ENCODE results near the gene HOXD10.

DNA sequence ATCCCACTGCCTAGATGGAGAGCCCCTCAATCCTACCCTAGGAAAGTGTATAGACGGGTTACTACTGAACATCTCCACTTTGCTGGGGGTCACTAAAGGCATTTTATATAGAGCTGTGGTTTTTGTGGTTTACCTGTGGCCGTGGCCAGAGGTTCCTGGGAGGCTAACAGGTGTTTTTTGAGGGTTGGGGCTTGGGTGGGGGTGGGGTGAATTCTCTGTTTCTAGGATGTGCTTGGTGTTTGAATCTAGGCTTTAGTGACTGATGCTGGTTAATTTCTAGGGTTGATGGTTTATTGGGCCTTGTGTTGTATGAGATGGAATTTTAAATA is 20.6 kb downstream of the HOXD10 start:
- no peak for TF ChIP-seq NFIC (IDR thresholded peaks at IDR 0.05)
- TF ChIP-seq EP300 (IDR thresholded peaks at IDR 0.05; ENCODE audit: borderline replicate concordance) = no peak
- TF ChIP-seq, protein P1, sequence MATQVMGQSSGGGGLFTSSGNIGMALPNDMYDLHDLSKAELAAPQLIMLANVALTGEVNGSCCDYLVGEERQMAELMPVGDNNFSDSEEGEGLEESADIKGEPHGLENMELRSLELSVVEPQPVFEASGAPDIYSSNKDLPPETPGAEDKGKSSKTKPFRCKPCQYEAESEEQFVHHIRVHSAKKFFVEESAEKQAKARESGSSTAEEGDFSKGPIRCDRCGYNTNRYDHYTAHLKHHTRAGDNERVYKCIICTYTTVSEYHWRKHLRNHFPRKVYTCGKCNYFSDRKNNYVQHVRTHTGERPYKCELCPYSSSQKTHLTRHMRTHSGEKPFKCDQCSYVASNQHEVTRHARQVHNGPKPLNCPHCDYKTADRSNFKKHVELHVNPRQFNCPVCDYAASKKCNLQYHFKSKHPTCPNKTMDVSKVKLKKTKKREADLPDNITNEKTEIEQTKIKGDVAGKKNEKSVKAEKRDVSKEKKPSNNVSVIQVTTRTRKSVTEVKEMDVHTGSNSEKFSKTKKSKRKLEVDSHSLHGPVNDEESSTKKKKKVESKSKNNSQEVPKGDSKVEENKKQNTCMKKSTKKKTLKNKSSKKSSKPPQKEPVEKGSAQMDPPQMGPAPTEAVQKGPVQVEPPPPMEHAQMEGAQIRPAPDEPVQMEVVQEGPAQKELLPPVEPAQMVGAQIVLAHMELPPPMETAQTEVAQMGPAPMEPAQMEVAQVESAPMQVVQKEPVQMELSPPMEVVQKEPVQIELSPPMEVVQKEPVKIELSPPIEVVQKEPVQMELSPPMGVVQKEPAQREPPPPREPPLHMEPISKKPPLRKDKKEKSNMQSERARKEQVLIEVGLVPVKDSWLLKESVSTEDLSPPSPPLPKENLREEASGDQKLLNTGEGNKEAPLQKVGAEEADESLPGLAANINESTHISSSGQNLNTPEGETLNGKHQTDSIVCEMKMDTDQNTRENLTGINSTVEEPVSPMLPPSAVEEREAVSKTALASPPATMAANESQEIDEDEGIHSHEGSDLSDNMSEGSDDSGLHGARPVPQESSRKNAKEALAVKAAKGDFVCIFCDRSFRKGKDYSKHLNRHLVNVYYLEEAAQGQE (IDR thresholded peaks at IDR 0.05; ENCODE audit: low read depth) = no peak
- TF ChIP-seq, protein P2, sequence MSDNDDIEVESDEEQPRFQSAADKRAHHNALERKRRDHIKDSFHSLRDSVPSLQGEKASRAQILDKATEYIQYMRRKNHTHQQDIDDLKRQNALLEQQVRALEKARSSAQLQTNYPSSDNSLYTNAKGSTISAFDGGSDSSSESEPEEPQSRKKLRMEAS (IDR thresholded peaks at IDR 0.05) = no peak
- no peak for TF ChIP-seq EGR1 (IDR thresholded peaks at IDR 0.05)
- TF ChIP-seq TAF1 (IDR thresholded peaks at IDR 0.05; ENCODE audit: low read depth) = no peak
- TF ChIP-seq, protein P3, sequence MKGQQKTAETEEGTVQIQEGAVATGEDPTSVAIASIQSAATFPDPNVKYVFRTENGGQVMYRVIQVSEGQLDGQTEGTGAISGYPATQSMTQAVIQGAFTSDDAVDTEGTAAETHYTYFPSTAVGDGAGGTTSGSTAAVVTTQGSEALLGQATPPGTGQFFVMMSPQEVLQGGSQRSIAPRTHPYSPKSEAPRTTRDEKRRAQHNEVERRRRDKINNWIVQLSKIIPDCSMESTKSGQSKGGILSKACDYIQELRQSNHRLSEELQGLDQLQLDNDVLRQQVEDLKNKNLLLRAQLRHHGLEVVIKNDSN (IDR thresholded peaks at IDR 0.05) = no peak
- no peak for TF ChIP-seq TCF12 (IDR thresholded peaks at IDR 0.05; ENCODE audit: low read depth)
